GM12874 (cell line): ENCODE results near the gene B3GNT7.

Experiments used
- CTCF ChIP-seq: IDR thresholded peaks from 2 replicates; pipeline ENCODE4 v1.5.1; 2011; ENCODE audit warnings: low read depth, mild to moderate bottlenecking, control low read depth, low read length, moderate library complexity; ENCODE audit not compliant: insufficient read depth

The B3GNT7 gene

GRCh38 chr2:231415029-231415428 is 19.5 kb downstream of the B3GNT7 start:
- no peak for TF ChIP-seq CTCF

GRCh38 chr2:231418820-231419640 is 23.5 kb downstream of the B3GNT7 start:
- TF ChIP-seq CTCF, result no peak

GRCh38 chr2:231421051-231421580 is 25.6 kb downstream of the B3GNT7 start:
- TF ChIP-seq CTCF, result no peak

- TF ChIP-seq CTCF, result no peak
Measured at GRCh38 chr2:231422056-231422455, 26.5 kb downstream of the B3GNT7 start.

- no peak for TF ChIP-seq CTCF
Measured at GRCh38 chr2:231423176-231423575, 27.7 kb downstream of the B3GNT7 start.

- TF ChIP-seq CTCF, result no peak
Measured at GRCh38 chr2:231425291-231425810, 29.8 kb downstream of the B3GNT7 start.

GRCh38 chr2:231425811-231426703 is 30.5 kb downstream of the B3GNT7 start:
- no peak for TF ChIP-seq CTCF
